ENCODE measurements around the gene FIBCD1. TPM values are rescaled to one million over a fixed set of nuclear protein-coding genes. Genes with fewer than 3 reads are reported as not detected.

Gene FIBCD1
- total RNA-seq, 4 donors from 2014 or later, result 3.3 TPM; not detected in 3

DNA sequence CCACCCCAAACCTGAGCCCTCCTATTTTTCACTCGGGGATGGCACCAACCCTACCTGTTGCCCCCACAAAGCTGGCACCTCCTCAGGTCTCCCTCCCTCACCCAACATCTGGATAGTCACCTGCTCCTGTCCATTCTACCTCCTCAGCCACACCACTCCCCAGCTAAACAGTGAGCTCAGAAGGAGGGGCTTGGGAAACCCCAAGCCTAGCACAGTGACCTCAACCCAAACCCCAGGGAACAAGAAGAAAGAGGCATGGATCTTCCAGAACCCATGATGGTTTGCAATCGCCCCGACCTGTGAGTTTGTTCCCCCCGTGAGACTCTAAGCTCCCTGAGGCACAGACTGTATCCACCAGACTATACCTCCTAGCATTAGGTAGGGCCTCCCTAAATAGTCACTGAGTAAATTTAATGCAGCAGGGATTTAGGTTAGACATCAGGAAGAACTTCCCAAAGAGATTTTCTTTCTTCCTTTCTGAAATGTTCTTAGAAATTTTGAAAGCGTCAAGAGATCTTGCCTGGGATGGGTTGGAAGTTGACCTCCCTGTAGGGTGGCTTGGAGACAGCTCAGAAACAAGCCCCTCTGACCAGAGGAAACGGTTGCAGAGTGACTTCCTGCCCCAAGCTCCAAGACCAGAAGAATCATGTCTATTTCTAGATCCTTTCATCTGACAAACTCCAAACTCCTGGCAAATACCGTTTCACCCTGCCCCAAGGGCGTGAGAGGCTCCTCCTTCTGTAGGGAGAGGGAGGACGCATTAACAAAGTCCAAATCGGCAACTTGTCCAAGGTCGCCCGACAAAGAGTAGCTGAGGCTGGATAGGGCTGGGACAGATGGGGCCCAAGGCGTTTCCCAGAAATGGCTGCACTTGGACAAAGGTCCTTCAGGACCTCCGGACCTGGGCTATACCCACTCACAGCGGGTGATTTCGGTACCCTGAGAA, 4.1 kb downstream of the FIBCD1 start:
- Histone ChIP-seq H3K27ac (no peak overlapping the region), H3K4me3 (no peak overlapping the region), H3K9me3 (no peaks in the 10 kb centered on the region), H3K27me3 (peaks cover 0 to 35% of the 10 kb centered on the region in 2 donors), H3K36me3 (no peaks in the 10 kb centered on the region), H3K4me1 (peaks cover 0 to 36% (median 8%) of the 10 kb centered on the region in 4 donors)
- no peak for TF ChIP-seq POLR2A (IDR thresholded peaks at IDR 0.05)
- TF ChIP-seq, protein P1, sequence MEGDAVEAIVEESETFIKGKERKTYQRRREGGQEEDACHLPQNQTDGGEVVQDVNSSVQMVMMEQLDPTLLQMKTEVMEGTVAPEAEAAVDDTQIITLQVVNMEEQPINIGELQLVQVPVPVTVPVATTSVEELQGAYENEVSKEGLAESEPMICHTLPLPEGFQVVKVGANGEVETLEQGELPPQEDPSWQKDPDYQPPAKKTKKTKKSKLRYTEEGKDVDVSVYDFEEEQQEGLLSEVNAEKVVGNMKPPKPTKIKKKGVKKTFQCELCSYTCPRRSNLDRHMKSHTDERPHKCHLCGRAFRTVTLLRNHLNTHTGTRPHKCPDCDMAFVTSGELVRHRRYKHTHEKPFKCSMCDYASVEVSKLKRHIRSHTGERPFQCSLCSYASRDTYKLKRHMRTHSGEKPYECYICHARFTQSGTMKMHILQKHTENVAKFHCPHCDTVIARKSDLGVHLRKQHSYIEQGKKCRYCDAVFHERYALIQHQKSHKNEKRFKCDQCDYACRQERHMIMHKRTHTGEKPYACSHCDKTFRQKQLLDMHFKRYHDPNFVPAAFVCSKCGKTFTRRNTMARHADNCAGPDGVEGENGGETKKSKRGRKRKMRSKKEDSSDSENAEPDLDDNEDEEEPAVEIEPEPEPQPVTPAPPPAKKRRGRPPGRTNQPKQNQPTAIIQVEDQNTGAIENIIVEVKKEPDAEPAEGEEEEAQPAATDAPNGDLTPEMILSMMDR (IDR thresholded peaks at IDR 0.05), result no peak
- no peak for DNase-seq

DNA sequence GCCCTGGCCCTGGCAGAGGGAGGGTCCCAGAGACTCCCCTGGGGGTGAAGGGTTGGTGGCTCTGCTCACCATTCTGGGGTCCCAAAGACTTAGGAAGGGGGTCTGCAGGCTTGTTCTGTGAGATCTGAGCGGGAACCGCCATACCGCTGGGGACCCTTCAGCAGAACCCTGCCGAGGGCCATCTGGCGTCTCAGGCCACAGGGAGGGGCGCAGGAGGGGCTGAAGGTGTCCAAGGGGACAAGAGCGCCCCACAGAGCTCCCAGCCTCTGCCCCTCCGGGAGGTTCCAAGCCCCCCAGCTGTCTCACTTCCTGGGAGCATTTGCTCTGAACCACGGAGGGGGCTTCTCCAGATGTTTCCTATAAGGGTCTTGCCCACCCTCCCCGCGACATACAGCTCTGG, 4.8 kb downstream of the FIBCD1 start:
- TF ChIP-seq POLR2A (IDR thresholded peaks at IDR 0.05), result no peak
- TF ChIP-seq, protein P1 (IDR thresholded peaks at IDR 0.05), result no peak
- Histone ChIP-seq H3K27ac (no peak overlapping the region), H3K4me3 (no peak overlapping the region), H3K9me3 (no peaks in the 10 kb centered on the region), H3K4me1 (peaks cover 0 to 29% (median 6%) of the 10 kb centered on the region in 4 donors), H3K36me3 (no peaks in the 10 kb centered on the region), H3K27me3 (peaks cover 0 to 28% of the 10 kb centered on the region in 2 donors)
- no peak for DNase-seq

DNA sequence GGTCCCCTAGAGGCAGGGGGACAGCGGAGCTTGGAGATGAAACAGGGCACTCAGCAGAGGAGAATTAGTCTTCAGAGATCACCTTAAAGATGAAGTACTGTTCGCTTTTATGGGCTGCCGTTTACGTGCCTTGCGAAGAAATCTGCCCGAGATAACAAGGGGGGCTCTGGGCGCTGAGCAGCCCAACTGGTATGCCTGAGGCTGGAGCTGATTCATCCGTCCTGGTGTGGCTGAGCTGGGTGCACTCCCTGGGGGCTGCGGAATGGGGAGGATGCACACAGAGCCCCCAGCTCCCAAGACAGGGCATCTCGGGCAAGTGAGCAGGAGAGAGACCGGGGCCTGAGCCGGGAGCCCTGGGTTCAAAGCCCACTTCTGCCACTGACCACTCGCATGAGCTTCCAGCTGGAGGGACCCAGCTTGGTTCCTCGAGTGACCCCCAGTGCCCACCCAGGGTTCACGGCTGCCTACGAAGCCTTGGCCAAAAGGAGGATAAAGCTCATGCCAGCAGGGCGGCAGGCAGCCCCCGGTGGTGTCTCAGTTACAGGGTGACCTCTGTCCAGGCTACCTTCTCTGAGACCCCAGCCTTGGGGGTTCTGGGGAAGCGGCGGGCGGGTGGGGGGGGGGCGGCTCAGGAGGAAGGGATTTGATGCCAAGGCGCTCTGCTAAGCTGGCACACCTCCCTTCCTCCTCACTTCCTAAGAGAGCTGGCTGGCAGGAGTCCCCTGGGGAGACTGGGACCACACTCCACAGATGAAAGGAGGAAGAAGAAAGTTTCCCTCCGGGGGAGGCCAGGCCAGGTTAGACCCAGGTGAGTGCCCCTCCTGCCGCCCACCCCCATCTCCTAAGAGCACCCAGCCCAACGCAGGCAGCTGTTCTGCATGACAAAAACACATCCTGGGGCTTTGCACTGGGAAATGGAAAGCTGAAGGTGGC, 5.7 kb downstream of the FIBCD1 start:
- Histone ChIP-seq H3K4me3 (no peak overlapping the region), H3K27ac (no peak overlapping the region), H3K27me3 (peaks cover 0 to 22% of the 10 kb centered on the region in 2 donors), H3K36me3 (no peaks in the 10 kb centered on the region), H3K9me3 (no peaks in the 10 kb centered on the region), H3K4me1 (peaks cover 0 to 22% (median 1%) of the 10 kb centered on the region in 4 donors)
- no peak for DNase-seq
- no peak for TF ChIP-seq POLR2A (IDR thresholded peaks at IDR 0.05)
- TF ChIP-seq, protein P1 (IDR thresholded peaks at IDR 0.05), result no peak

DNA sequence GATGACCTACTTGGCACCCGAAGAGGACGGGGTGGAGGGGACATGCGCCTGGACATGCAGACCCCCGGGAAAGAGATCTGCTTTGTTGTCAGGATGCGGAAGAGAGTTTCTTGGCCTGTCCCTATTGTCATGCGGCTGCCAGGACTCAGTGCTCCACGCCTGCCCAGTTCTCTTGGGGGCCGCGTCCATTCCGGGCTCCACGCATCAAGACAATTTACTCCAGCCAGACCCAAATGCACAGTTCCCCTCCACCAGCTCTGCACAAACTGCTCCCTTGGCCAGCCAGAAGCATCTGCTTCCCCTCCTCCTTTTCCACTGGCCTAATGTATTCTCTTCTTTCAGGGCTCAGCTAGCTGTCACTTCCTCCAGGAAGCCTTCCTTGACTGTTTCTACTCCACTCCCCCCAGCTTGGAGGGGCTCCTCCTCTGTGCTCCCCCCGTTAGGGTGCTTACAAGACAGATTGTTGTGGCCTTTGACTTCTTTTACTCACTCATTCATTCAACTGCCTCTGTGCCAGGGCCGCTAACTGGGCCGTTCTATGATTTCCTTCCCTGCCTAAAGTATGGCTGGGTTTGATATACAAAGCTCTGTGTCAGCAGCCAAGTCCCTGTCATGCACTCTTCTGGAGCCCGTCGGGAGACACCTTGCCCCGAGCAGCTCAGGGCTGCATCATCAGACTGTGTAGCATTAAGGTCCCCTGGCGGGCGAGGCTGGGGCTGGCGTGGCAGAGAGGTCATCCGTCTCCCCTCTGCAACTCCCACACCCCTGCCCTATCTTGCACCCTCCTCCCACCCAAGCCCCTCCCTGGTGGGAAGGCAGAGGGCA, 6.6 kb downstream of the FIBCD1 start:
- H3K27me3 ChIP-seq, result peaks cover 0 to 16% of the 10 kb centered on the region in 2 donors
- peaks cover 0 to 16% (median 0%) of the 10 kb centered on the region in 4 donors for H3K4me1 ChIP-seq
- H3K4me3 ChIP-seq, result no peak overlapping the region
- H3K36me3 ChIP-seq, result no peaks in the 10 kb centered on the region
- TF ChIP-seq, protein P1 (IDR thresholded peaks at IDR 0.05), result no peak
- no peak for TF ChIP-seq POLR2A (IDR thresholded peaks at IDR 0.05)
- H3K9me3 ChIP-seq, result no peaks in the 10 kb centered on the region
- no peak overlapping the region for H3K27ac ChIP-seq
- no peak for DNase-seq
